HCT116 (cell line): ENCODE results near the gene SNED1. TPM values are rescaled to one million over a fixed set of nuclear protein-coding genes. Genes with fewer than 3 reads are reported as not detected.

Experiments
- ATAC-seq: fragments of 200-7000 bp; cut with Tn5 transposase; 2 replicates; pipeline ENCODE4 v1.9.1; 2020; ENCODE audit warnings: mild to moderate bottlenecking, moderate library complexity
- BruUV-seq: library from RNA; stranded (reverse); fragments of 400-500 nt; replicated peaks from 2 replicates; lab custom pipeline; 2021; lab: Mats Ljungman, UMichigan
- CTCF ChIA-PET: fragments of 300-600 bp; sonication (Branson Sonifier 250); formaldehyde crosslinking; loops from one replicate; lab custom pipeline; 2021; ENCODE audit warnings: antibody characterized with exemption; lab: Charles Lee
- POLR2A ChIA-PET: fragments of 300-600, 350-600 bp; sonication (Branson Sonifier 250); formaldehyde crosslinking; loops from one replicate; lab custom pipeline; 2021; ENCODE audit warnings: antibody characterized with exemption; lab: Charles Lee
- RAD21 ChIA-PET, 2 experiments: fragments of 300-600 bp; sonication (Branson Sonifier 250); formaldehyde crosslinking; loops; one replicate each; lab custom pipeline; 2023; ENCODE audit warnings: low total read pairs in 2 of 2; ENCODE audit not compliant: uncharacterized antibody in 2 of 2, unreplicated experiment in 2 of 2, low non-redundant PET in 1 of 2; lab: Charles Lee
- DNase-seq: peaks from one replicate; pipeline ENCODE4 v3.0.0-alpha.2; 2010; ENCODE audit warnings: low read depth, low spot score
- H2AFZ ChIP-seq: fragments of 200-600 bp; shearing (Covaris generic), sonication (generic); 2 replicates; pipeline ENCODE4 v1.6.1; 2017; ENCODE audit warnings: low read depth, mixed run types, mixed read lengths, antibody characterized with exemption, low read length; ENCODE audit not compliant: poor library complexity, severe bottlenecking
- H3K27ac ChIP-seq: 2 replicates; pipeline ENCODE4 v1.5.1; 2012; ENCODE audit warnings: low read depth, low read length
- H3K27me3 ChIP-seq: fragments of 200-600 bp; sonication (generic); 2 replicates; pipeline ENCODE4 v1.6.1; 2016; ENCODE audit warnings: mixed run types, low read length, mixed read lengths; ENCODE audit not compliant: insufficient read depth
- H3K36me3 ChIP-seq, 2 experiments: fragments of 200-500 bp in 1 of 2; fragments of 200-600 bp in 1 of 2; sonication (Bioruptor generic) in 1 of 2; sonication (generic) in 1 of 2; 2 replicates each; pipeline versions ENCODE4 v1.5.1 to v1.6.1; 2014 to 2016; ENCODE audit warnings: low read length in 2 of 2, inconsistent platforms in 1 of 2, mixed read lengths in 1 of 2, mixed run types in 1 of 2; ENCODE audit not compliant: insufficient read depth in 2 of 2, control insufficient read depth in 1 of 2
- H3K4me1 ChIP-seq, 2 experiments: fragments of 200-600 bp in 1 of 2; sonication (generic) in 1 of 2; 2 replicates each; pipeline versions ENCODE4 v1.5.1 to v1.6.1; 2012 to 2017; ENCODE audit warnings: low read length in 2 of 2, inconsistent platforms in 1 of 2, mild to moderate bottlenecking in 1 of 2, mixed read lengths in 1 of 2, mixed run types in 1 of 2, moderate library complexity in 1 of 2; ENCODE audit not compliant: insufficient read depth in 2 of 2, control insufficient read depth in 1 of 2
- H3K4me2 ChIP-seq: fragments of 200-600 bp; sonication (generic); 2 replicates; pipeline ENCODE4 v1.6.1; 2017; ENCODE audit warnings: mixed run types, low read length, mixed read lengths
- H3K4me3 ChIP-seq, 2 experiments: fragments of 200-600 bp in 1 of 2; sonication (generic) in 1 of 2; replicated peaks in 1 of 2; 2 replicates each; pipeline ENCODE4 v1.5.1; 2011 to 2016; ENCODE audit warnings: low read length in 2 of 2, control low read depth in 1 of 2, low read depth in 1 of 2, mild to moderate bottlenecking in 1 of 2, mixed read lengths in 1 of 2, mixed run types in 1 of 2
- H3K79me2 ChIP-seq: fragments of 200-600 bp; sonication (generic); 2 replicates; pipeline ENCODE4 v1.6.1; 2017; ENCODE audit warnings: mild to moderate bottlenecking, mixed run types, low read length, moderate library complexity, mixed read lengths; ENCODE audit not compliant: insufficient read depth
- H3K9ac ChIP-seq: fragments of 200-600 bp; sonication (generic); 2 replicates; pipeline ENCODE4 v1.6.1; 2016; ENCODE audit warnings: low read length, mixed read lengths
- H3K9me2 ChIP-seq: fragments of 200-600 bp; sonication (generic), shearing (Covaris generic); 2 replicates; pipeline ENCODE4 v1.6.1; 2017; ENCODE audit warnings: mixed run types, mild to moderate bottlenecking, moderate library complexity; ENCODE audit not compliant: insufficient read depth
- H3K9me3 ChIP-seq, 2 experiments: fragments of 200-500 bp in 1 of 2; fragments of 200-600 bp in 1 of 2; sonication (Bioruptor generic) in 1 of 2; sonication (generic) in 1 of 2; 2 replicates each; pipeline ENCODE4 v1.6.1; 2014 to 2017; ENCODE audit warnings: low read length in 2 of 2, mixed read lengths in 2 of 2, inconsistent platforms in 1 of 2, low read depth in 1 of 2, mild to moderate bottlenecking in 1 of 2, mixed run types in 1 of 2, moderate library complexity in 1 of 2; ENCODE audit not compliant: control insufficient read depth in 1 of 2, insufficient read depth in 1 of 2
- H4K20me1 ChIP-seq: fragments of 200-600 bp; sonication (generic), shearing (Covaris generic); 2 replicates; pipeline ENCODE4 v1.6.1; 2017; ENCODE audit warnings: mixed run types, mild to moderate bottlenecking, moderate library complexity; ENCODE audit not compliant: insufficient read depth
- CEBPB ChIP-seq: IDR thresholded peaks from 2 replicates; pipeline ENCODE4 v1.6.1; 2012; ENCODE audit warnings: low read depth
- EZH2 ChIP-seq: fragments of 200-600 bp; sonication (generic); IDR thresholded peaks from 2 replicates; pipeline ENCODE4 v1.6.1; 2017; ENCODE audit warnings: antibody characterized with exemption, mixed run types
- FOSL1 ChIP-seq: IDR thresholded peaks from 2 replicates; pipeline ENCODE4 v1.6.1; 2012; ENCODE audit warnings: low read depth
- MAX ChIP-seq: IDR thresholded peaks from 2 replicates; pipeline ENCODE4 v1.6.1; 2012
- POLR2A ChIP-seq: IDR thresholded peaks from 2 replicates; pipeline ENCODE4 v1.7.0; 2011; ENCODE audit warnings: borderline replicate concordance; ENCODE audit not compliant: insufficient read depth, insufficient read length; ENCODE audit errors: extremely low read depth
- POLR2AphosphoS5 ChIP-seq: IDR thresholded peaks from 2 replicates; pipeline ENCODE4 v1.6.1; 2011; ENCODE audit warnings: mild to moderate bottlenecking, low read depth, low read length, moderate library complexity
- RAD21 ChIP-seq: IDR thresholded peaks from 2 replicates; pipeline ENCODE4 v1.6.1; 2012; ENCODE audit warnings: low read depth, mild to moderate bottlenecking
- SIN3A ChIP-seq: IDR thresholded peaks from 2 replicates; pipeline ENCODE4 v1.6.1; 2012; ENCODE audit warnings: low read depth
- SP1 ChIP-seq: IDR thresholded peaks from 2 replicates; pipeline ENCODE4 v1.6.1; 2012; ENCODE audit warnings: low read depth
- SRF ChIP-seq: IDR thresholded peaks from 2 replicates; pipeline ENCODE4 v1.6.1; 2012; ENCODE audit warnings: low read depth
- TCF7L2 ChIP-seq: IDR thresholded peaks from 2 replicates; pipeline ENCODE4 v1.7.0; 2011; ENCODE audit warnings: borderline replicate concordance, inconsistent platforms; ENCODE audit not compliant: insufficient read depth, insufficient read length; ENCODE audit errors: extremely low read depth
- YY1 ChIP-seq: IDR thresholded peaks from 2 replicates; pipeline ENCODE4 v1.6.1; 2011; ENCODE audit warnings: low read length, low read depth, moderate library complexity, mild to moderate bottlenecking; ENCODE audit not compliant: insufficient replicate concordance; ENCODE audit errors: extremely low read depth
- ZFX ChIP-seq: fragments of 450-650 bp; IDR thresholded peaks from 2 replicates; pipeline ENCODE4 v1.6.1; 2017
- ZNF274 ChIP-seq: fragments of 200-500 bp; sonication (Bioruptor generic); IDR thresholded peaks from 2 replicates; pipeline ENCODE4 v1.6.1; 2014; ENCODE audit warnings: mild to moderate bottlenecking, low read depth, low read length, inconsistent platforms
- intact Hi-C: fragments of 100-400 bp; cut with micrococcal nuclease; formaldehyde crosslinking; loops from 2 replicates; pipeline ENCODE4 v1.10.0; 2022
- total RNA-seq: library from RNA; stranded (reverse); gene quantifications from one replicate; pipeline ENCODE4 v1.2.1, GENCODE V29; 2021; ENCODE audit not compliant: unreplicated experiment
- TF ChIP-seq, protein P1 (sequence below): IDR thresholded peaks from 2 replicates; pipeline ENCODE4 v1.6.1; 2012
- TF ChIP-seq, protein P2 (sequence below), 3 experiments: fragments of 200-600 bp in 1 of 3; sonication (generic) in 1 of 3; IDR thresholded peaks in 2 of 3; conservative IDR thresholded peaks in 1 of 3; 2 replicates each; pipeline ENCODE4 v1.5.1; 2012 to 2017; ENCODE audit warnings: low read depth in 2 of 3, low read length in 2 of 3, antibody characterized with exemption in 1 of 3, borderline replicate concordance in 1 of 3, control low read depth in 1 of 3, mild to moderate bottlenecking in 1 of 3, mixed read lengths in 1 of 3, mixed run types in 1 of 3, moderate library complexity in 1 of 3; ENCODE audit not compliant: insufficient read depth in 1 of 3

The SNED1 gene
- total RNA-seq, 1 experiment from 2014 or later, result 9.6 TPM

- H3K79me2 ChIP-seq, result no peaks in the 10 kb centered on the region
- H3K9ac ChIP-seq, result no peak overlapping the region
- H3K9me3 ChIP-seq, result no peaks in the 10 kb centered on the region
- ChIA-PET RAD21 (no interaction called here), POLR2A (no interaction called here), CTCF (no interaction called here)
- H3K27ac ChIP-seq, result no peak overlapping the region
- H4K20me1 ChIP-seq, result no peaks in the 10 kb centered on the region
- no peak overlapping the region for H3K4me2 ChIP-seq
- no peaks in the 10 kb centered on the region for H3K27me3 ChIP-seq
- no peak for DNase-seq
- intact Hi-C loops, result no loop called here
- H3K9me2 ChIP-seq, result no peaks in the 10 kb centered on the region
- no peak overlapping the region for H2AFZ ChIP-seq
- no peaks in the 10 kb centered on the region for H3K4me1 ChIP-seq
- no peaks in the 10 kb centered on the region for H3K36me3 ChIP-seq
- no peak overlapping the region for H3K4me3 ChIP-seq
- no TSS peak for BruUV-seq
- no peak for TF ChIP-seq MAX
- no peak for ATAC-seq
These were observed 30.5 kb upstream of the SNED1 start for GRCh38 chr2:240967681-240968621.

GRCh38 chr2:240968731-240969624 lies 29.4 kb upstream of the SNED1 start:
- no peak overlapping the region for H3K27ac ChIP-seq
- no peak for TF ChIP-seq SP1
- TF ChIP-seq CEBPB, result no peak
- TF ChIP-seq RAD21, result no peak
- no peak for TF ChIP-seq ZFX
- no peak for TF ChIP-seq TCF7L2
- TF ChIP-seq POLR2AphosphoS5, result no peak
- no peak for TF ChIP-seq ZNF274
- no peak for TF ChIP-seq SIN3A
- no peak for TF ChIP-seq SRF
- TF ChIP-seq EZH2, result no peak
- TF ChIP-seq, protein P1, sequence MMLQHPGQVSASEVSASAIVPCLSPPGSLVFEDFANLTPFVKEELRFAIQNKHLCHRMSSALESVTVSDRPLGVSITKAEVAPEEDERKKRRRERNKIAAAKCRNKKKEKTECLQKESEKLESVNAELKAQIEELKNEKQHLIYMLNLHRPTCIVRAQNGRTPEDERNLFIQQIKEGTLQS, result no peak
- no peak for TF ChIP-seq POLR2A
- TF ChIP-seq, protein P2, sequence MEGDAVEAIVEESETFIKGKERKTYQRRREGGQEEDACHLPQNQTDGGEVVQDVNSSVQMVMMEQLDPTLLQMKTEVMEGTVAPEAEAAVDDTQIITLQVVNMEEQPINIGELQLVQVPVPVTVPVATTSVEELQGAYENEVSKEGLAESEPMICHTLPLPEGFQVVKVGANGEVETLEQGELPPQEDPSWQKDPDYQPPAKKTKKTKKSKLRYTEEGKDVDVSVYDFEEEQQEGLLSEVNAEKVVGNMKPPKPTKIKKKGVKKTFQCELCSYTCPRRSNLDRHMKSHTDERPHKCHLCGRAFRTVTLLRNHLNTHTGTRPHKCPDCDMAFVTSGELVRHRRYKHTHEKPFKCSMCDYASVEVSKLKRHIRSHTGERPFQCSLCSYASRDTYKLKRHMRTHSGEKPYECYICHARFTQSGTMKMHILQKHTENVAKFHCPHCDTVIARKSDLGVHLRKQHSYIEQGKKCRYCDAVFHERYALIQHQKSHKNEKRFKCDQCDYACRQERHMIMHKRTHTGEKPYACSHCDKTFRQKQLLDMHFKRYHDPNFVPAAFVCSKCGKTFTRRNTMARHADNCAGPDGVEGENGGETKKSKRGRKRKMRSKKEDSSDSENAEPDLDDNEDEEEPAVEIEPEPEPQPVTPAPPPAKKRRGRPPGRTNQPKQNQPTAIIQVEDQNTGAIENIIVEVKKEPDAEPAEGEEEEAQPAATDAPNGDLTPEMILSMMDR (IDR thresholded peaks at IDR 0.05 in 2 of 3, conservative IDR thresholded peaks at IDR 0.05 in 1 of 3; ENCODE audit: borderline replicate concordance in 1 of 3, insufficient read depth in 1 of 3, low read depth in 2 of 3, low read length in 2 of 3), result no peak
- TF ChIP-seq YY1, result no peak
- no peak for TF ChIP-seq FOSL1
- TF ChIP-seq MAX, result no peak

More at GRCh38 chr2:240968731-240969624, 29.4 kb upstream of the SNED1 start:
- DNase-seq (no peak), ATAC-seq (peak; percentile 49; the same call in 1 of the 2 replicates)
- H3K9ac ChIP-seq, result no peak overlapping the region
- POLR2A ChIA-PET, result no interaction called here
- H3K79me2 ChIP-seq, result no peaks in the 10 kb centered on the region
- BruUV-seq, result no TSS peak
- H3K4me2 ChIP-seq, result no peak overlapping the region
- CTCF ChIA-PET, result no interaction called here
- intact Hi-C loops, result no loop called here
- H2AFZ ChIP-seq, result no peak overlapping the region
- H3K27me3 ChIP-seq, result no peaks in the 10 kb centered on the region
- H3K9me3 ChIP-seq, result no peaks in the 10 kb centered on the region
- no peaks in the 10 kb centered on the region for H4K20me1 ChIP-seq
- H3K4me1 ChIP-seq, result no peaks in the 10 kb centered on the region
- RAD21 ChIA-PET, result no interaction called here
- H3K4me3 ChIP-seq, result no peak overlapping the region
- H3K36me3 ChIP-seq, result no peaks in the 10 kb centered on the region
- no peaks in the 10 kb centered on the region for H3K9me2 ChIP-seq
